HCT116 (cell line): ENCODE results near the gene PLEKHM3. TPM values are rescaled to one million over a fixed set of nuclear protein-coding genes. Genes with fewer than 3 reads are reported as not detected.

Experiments
- ATAC-seq: fragments of 200-7000 bp; cut with Tn5 transposase; 2 replicates; pipeline ENCODE4 v1.9.1; 2020; ENCODE audit warnings: mild to moderate bottlenecking, moderate library complexity
- BruUV-seq: library from RNA; stranded (reverse); fragments of 400-500 nt; replicated peaks from 2 replicates; lab custom pipeline; 2021; lab: Mats Ljungman, UMichigan
- CTCF ChIA-PET: fragments of 300-600 bp; sonication (Branson Sonifier 250); formaldehyde crosslinking; loops from one replicate; lab custom pipeline; 2021; ENCODE audit warnings: antibody characterized with exemption; lab: Charles Lee
- POLR2A ChIA-PET: fragments of 300-600, 350-600 bp; sonication (Branson Sonifier 250); formaldehyde crosslinking; loops from one replicate; lab custom pipeline; 2021; ENCODE audit warnings: antibody characterized with exemption; lab: Charles Lee
- RAD21 ChIA-PET, 2 experiments: fragments of 300-600 bp; sonication (Branson Sonifier 250); formaldehyde crosslinking; loops; one replicate each; lab custom pipeline; 2023; ENCODE audit warnings: low total read pairs in 2 of 2; ENCODE audit not compliant: uncharacterized antibody in 2 of 2, unreplicated experiment in 2 of 2, low non-redundant PET in 1 of 2; lab: Charles Lee
- DNase-seq: peaks from one replicate; pipeline ENCODE4 v3.0.0-alpha.2; 2010; ENCODE audit warnings: low read depth, low spot score
- H2AFZ ChIP-seq: fragments of 200-600 bp; shearing (Covaris generic), sonication (generic); 2 replicates; pipeline ENCODE4 v1.6.1; 2017; ENCODE audit warnings: low read depth, mixed run types, mixed read lengths, antibody characterized with exemption, low read length; ENCODE audit not compliant: poor library complexity, severe bottlenecking
- H3K27ac ChIP-seq: 2 replicates; pipeline ENCODE4 v1.5.1; 2012; ENCODE audit warnings: low read depth, low read length
- H3K27me3 ChIP-seq: fragments of 200-600 bp; sonication (generic); 2 replicates; pipeline ENCODE4 v1.6.1; 2016; ENCODE audit warnings: mixed run types, low read length, mixed read lengths; ENCODE audit not compliant: insufficient read depth
- H3K36me3 ChIP-seq, 2 experiments: fragments of 200-500 bp in 1 of 2; fragments of 200-600 bp in 1 of 2; sonication (Bioruptor generic) in 1 of 2; sonication (generic) in 1 of 2; 2 replicates each; pipeline versions ENCODE4 v1.5.1 to v1.6.1; 2014 to 2016; ENCODE audit warnings: low read length in 2 of 2, inconsistent platforms in 1 of 2, mixed read lengths in 1 of 2, mixed run types in 1 of 2; ENCODE audit not compliant: insufficient read depth in 2 of 2, control insufficient read depth in 1 of 2
- H3K4me1 ChIP-seq, 2 experiments: fragments of 200-600 bp in 1 of 2; sonication (generic) in 1 of 2; 2 replicates each; pipeline versions ENCODE4 v1.5.1 to v1.6.1; 2012 to 2017; ENCODE audit warnings: low read length in 2 of 2, inconsistent platforms in 1 of 2, mild to moderate bottlenecking in 1 of 2, mixed read lengths in 1 of 2, mixed run types in 1 of 2, moderate library complexity in 1 of 2; ENCODE audit not compliant: insufficient read depth in 2 of 2, control insufficient read depth in 1 of 2
- H3K4me2 ChIP-seq: fragments of 200-600 bp; sonication (generic); 2 replicates; pipeline ENCODE4 v1.6.1; 2017; ENCODE audit warnings: mixed run types, low read length, mixed read lengths
- H3K4me3 ChIP-seq, 2 experiments: fragments of 200-600 bp in 1 of 2; sonication (generic) in 1 of 2; replicated peaks in 1 of 2; 2 replicates each; pipeline ENCODE4 v1.5.1; 2011 to 2016; ENCODE audit warnings: low read length in 2 of 2, control low read depth in 1 of 2, low read depth in 1 of 2, mild to moderate bottlenecking in 1 of 2, mixed read lengths in 1 of 2, mixed run types in 1 of 2
- H3K79me2 ChIP-seq: fragments of 200-600 bp; sonication (generic); 2 replicates; pipeline ENCODE4 v1.6.1; 2017; ENCODE audit warnings: mild to moderate bottlenecking, mixed run types, low read length, moderate library complexity, mixed read lengths; ENCODE audit not compliant: insufficient read depth
- H3K9ac ChIP-seq: fragments of 200-600 bp; sonication (generic); 2 replicates; pipeline ENCODE4 v1.6.1; 2016; ENCODE audit warnings: low read length, mixed read lengths
- H3K9me2 ChIP-seq: fragments of 200-600 bp; sonication (generic), shearing (Covaris generic); 2 replicates; pipeline ENCODE4 v1.6.1; 2017; ENCODE audit warnings: mixed run types, mild to moderate bottlenecking, moderate library complexity; ENCODE audit not compliant: insufficient read depth
- H3K9me3 ChIP-seq, 2 experiments: fragments of 200-500 bp in 1 of 2; fragments of 200-600 bp in 1 of 2; sonication (Bioruptor generic) in 1 of 2; sonication (generic) in 1 of 2; 2 replicates each; pipeline ENCODE4 v1.6.1; 2014 to 2017; ENCODE audit warnings: low read length in 2 of 2, mixed read lengths in 2 of 2, inconsistent platforms in 1 of 2, low read depth in 1 of 2, mild to moderate bottlenecking in 1 of 2, mixed run types in 1 of 2, moderate library complexity in 1 of 2; ENCODE audit not compliant: control insufficient read depth in 1 of 2, insufficient read depth in 1 of 2
- H4K20me1 ChIP-seq: fragments of 200-600 bp; sonication (generic), shearing (Covaris generic); 2 replicates; pipeline ENCODE4 v1.6.1; 2017; ENCODE audit warnings: mixed run types, mild to moderate bottlenecking, moderate library complexity; ENCODE audit not compliant: insufficient read depth
- CEBPB ChIP-seq: IDR thresholded peaks from 2 replicates; pipeline ENCODE4 v1.6.1; 2012; ENCODE audit warnings: low read depth
- EGR1 ChIP-seq: IDR thresholded peaks from 2 replicates; pipeline ENCODE4 v1.6.1; 2012; ENCODE audit warnings: low read depth
- ELF1 ChIP-seq: IDR thresholded peaks from 2 replicates; pipeline ENCODE4 v1.6.1; 2012; ENCODE audit warnings: low read depth, borderline replicate concordance
- EZH2phosphoT487 ChIP-seq: fragments of 200-600 bp; IDR thresholded peaks from 2 replicates; pipeline ENCODE4 v1.6.1; 2018; ENCODE audit warnings: antibody characterized with exemption, borderline replicate concordance
- FOSL1 ChIP-seq: IDR thresholded peaks from 2 replicates; pipeline ENCODE4 v1.6.1; 2012; ENCODE audit warnings: low read depth
- JUND ChIP-seq: IDR thresholded peaks from 2 replicates; pipeline ENCODE4 v1.6.1; 2012
- POLR2A ChIP-seq: IDR thresholded peaks from 2 replicates; pipeline ENCODE4 v1.7.0; 2011; ENCODE audit warnings: borderline replicate concordance; ENCODE audit not compliant: insufficient read depth, insufficient read length; ENCODE audit errors: extremely low read depth
- POLR2AphosphoS5 ChIP-seq: IDR thresholded peaks from 2 replicates; pipeline ENCODE4 v1.6.1; 2011; ENCODE audit warnings: mild to moderate bottlenecking, low read depth, low read length, moderate library complexity
- RAD21 ChIP-seq: IDR thresholded peaks from 2 replicates; pipeline ENCODE4 v1.6.1; 2012; ENCODE audit warnings: low read depth, mild to moderate bottlenecking
- SP1 ChIP-seq: IDR thresholded peaks from 2 replicates; pipeline ENCODE4 v1.6.1; 2012; ENCODE audit warnings: low read depth
- TCF7L2 ChIP-seq: IDR thresholded peaks from 2 replicates; pipeline ENCODE4 v1.7.0; 2011; ENCODE audit warnings: borderline replicate concordance, inconsistent platforms; ENCODE audit not compliant: insufficient read depth, insufficient read length; ENCODE audit errors: extremely low read depth
- ZBTB33 ChIP-seq: IDR thresholded peaks from 2 replicates; pipeline ENCODE4 v1.6.1; 2011; ENCODE audit warnings: mild to moderate bottlenecking, low read length, moderate library complexity; ENCODE audit not compliant: insufficient replicate concordance; ENCODE audit errors: extremely low read depth
- ZFX ChIP-seq: fragments of 450-650 bp; IDR thresholded peaks from 2 replicates; pipeline ENCODE4 v1.6.1; 2017
- intact Hi-C: fragments of 100-400 bp; cut with micrococcal nuclease; formaldehyde crosslinking; loops from 2 replicates; pipeline ENCODE4 v1.10.0; 2022
- total RNA-seq: library from RNA; stranded (reverse); gene quantifications from one replicate; pipeline ENCODE4 v1.2.1, GENCODE V29; 2021; ENCODE audit not compliant: unreplicated experiment

Gene PLEKHM3
- total RNA-seq, 1 experiment from 2014 or later = 6.3 TPM

- ChIA-PET POLR2A (no interaction called here), RAD21 (no interaction called here), CTCF (no interaction called here)
- Histone ChIP-seq H3K4me2 (no peak overlapping the region), H3K9ac (no peak overlapping the region), H4K20me1 (no peaks in the 10 kb centered on the region), H3K36me3 (no peaks in the 10 kb centered on the region), H3K9me2 (no peaks in the 10 kb centered on the region), H3K9me3 (no peaks in the 10 kb centered on the region), H3K27me3 (no peaks in the 10 kb centered on the region), H3K79me2 (no peaks in the 10 kb centered on the region), H3K4me3 (no peak overlapping the region), H3K4me1 (no peaks in the 10 kb centered on the region)
- DNase-seq (no peak), ATAC-seq (no peak)
- no TSS peak for BruUV-seq
- no peak for TF ChIP-seq ZBTB33
- no peak for TF ChIP-seq TCF7L2
- no peak for TF ChIP-seq ELF1
- no peak for TF ChIP-seq ZFX
- TF ChIP-seq SP1 = no peak
- TF ChIP-seq, all 23 proteins: peak for 0
- Histone ChIP-seq H3K27ac (no peak overlapping the region), H2AFZ (no peak overlapping the region)
- intact Hi-C loops = no loop called here
Measured at GRCh38 chr2:207955456-207955855, 69.9 kb downstream of the PLEKHM3 start.

- no peak overlapping the region for H2AFZ ChIP-seq
- no peak for DNase-seq
- no TSS peak for BruUV-seq
Measured at GRCh38 chr2:207953354-207953753, 72.0 kb downstream of the PLEKHM3 start.

More at GRCh38 chr2:207953354-207953753, 72.0 kb downstream of the PLEKHM3 start:
- no peak for ATAC-seq
- RAD21 ChIA-PET = interaction anchor here in 1 of 2 experiments (0.7 kb wide), 1 partner anchor 18 kb away, joined by 4 read pairs; no protein-coding TSS in a partner anchor
- CTCF ChIA-PET = no interaction called here
- Histone ChIP-seq H3K27me3 (no peaks in the 10 kb centered on the region), H3K27ac (no peak overlapping the region), H4K20me1 (no peaks in the 10 kb centered on the region), H3K4me3 (no peak overlapping the region), H3K36me3 (no peaks in the 10 kb centered on the region), H3K9me2 (no peaks in the 10 kb centered on the region), H3K79me2 (no peaks in the 10 kb centered on the region), H3K9me3 (no peaks in the 10 kb centered on the region), H3K9ac (no peak overlapping the region), H3K4me2 (no peak overlapping the region), H3K4me1 (no peaks in the 10 kb centered on the region)
- TF ChIP-seq ELF1 (no peak), POLR2AphosphoS5 (no peak), RAD21 (no peak), SP1 (no peak), EGR1 (no peak), POLR2A (no peak), CEBPB (no peak), JUND (no peak), ZFX (no peak), EZH2phosphoT487 (no peak), FOSL1 (no peak)
- intact Hi-C loops = no loop called here
- POLR2A ChIA-PET = no interaction called here
